NCI-H460 (cell line): ENCODE data around the gene INTU. TPM values are rescaled to one million over a fixed set of nuclear protein-coding genes. Genes with fewer than 3 reads are reported as not detected.
A peak's percentile ranks its signal among the peaks of the same experiment; 100 is the strongest.
"Not testable (repeated sequence)": the region's sequence is repeated elsewhere in the genome, so short reads cannot be mapped to it uniquely, and the experiment has no call there.

Experiments
- DNase-seq: peaks from one replicate; pipeline ENCODE4 v3.0.0-alpha.2; 2016; ENCODE audit warnings: low read depth; ENCODE audit errors: extremely low read depth
- polyA plus RNA-seq: library from polyadenylated mRNA; depleted of rRNA; stranded (reverse); fragments of >200 nt; gene quantifications from 2 replicates; pipeline ENCODE4 v1.2.3, GENCODE V29; 2014; cell fraction: nucleus; rRNA removed
- total RNA-seq: library from RNA; depleted of rRNA; stranded (reverse); fragments of >200 nt; shearing (Covaris generic); gene quantifications from 2 replicates; pipeline ENCODE4 v1.2.3, GENCODE V29; 2014; rRNA removed

INTU gene
- total RNA-seq, result 3.2 and 3.4 TPM in 2 replicates
- polyA plus RNA-seq, result 2.3 and 4.4 TPM in 2 replicates

- DNase-seq, result peak; percentile 89
These were observed at the start of gene INTU for GRCh38 chr4:127632420-127633403. TSS of gene INTU (plus strand) at chr4:127632957. CDS start at chr4:127633035, 78 bp downstream.

DNA sequence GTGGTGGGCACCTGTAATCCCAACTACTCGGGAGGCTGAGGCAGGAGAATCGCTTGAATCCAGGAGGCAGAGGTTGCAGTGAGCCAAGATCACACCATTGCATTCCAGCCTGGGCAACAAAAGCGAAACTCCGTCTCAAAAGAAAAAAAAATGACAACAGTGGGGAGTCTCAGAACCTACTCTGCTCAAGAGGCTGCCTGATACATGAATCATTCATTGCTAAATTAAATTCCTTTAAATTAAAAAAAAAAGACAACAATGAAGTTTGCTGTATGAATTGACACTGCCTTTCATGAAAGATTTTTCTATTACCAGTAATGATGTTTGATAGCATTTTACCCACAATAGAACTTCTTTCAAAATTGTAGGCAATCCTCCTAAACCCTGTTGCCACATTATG, 46.3 kb upstream of the INTU start:
- DNase-seq, result not testable (repeated sequence)

GRCh38 chr4:127586922-127587571, 45.7 kb upstream of the INTU start:
- peak; percentile 37 for DNase-seq

GRCh38 chr4:127589153-127589552, 43.6 kb upstream of the INTU start:
- DNase-seq, result not testable (repeated sequence)

GRCh38 chr4:127598656-127599055, 34.1 kb upstream of the INTU start:
- no peak for DNase-seq

DNA sequence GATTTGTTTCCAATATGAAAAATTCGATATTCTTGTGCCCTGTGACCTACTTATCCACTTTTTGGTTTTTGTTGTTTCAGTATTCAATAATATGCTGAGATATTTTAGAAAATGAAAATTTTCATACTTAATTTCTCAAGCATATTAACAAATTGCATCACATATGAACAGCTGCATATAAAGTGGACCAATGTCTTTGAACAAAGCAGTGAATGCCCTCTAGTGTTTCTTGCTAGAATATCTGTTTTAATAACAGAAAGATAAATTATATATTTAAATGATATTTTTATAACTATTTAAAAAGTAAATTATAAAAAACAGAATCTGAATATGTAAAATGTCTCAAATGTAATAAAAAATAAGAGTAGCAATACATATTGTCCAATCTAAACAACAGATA, 31.7 kb upstream of the INTU start:
- no peak for DNase-seq

- DNase-seq, result peak; percentile 30
These were observed 27.6 kb upstream of the INTU start for GRCh38 chr4:127604949-127605709.

DNA sequence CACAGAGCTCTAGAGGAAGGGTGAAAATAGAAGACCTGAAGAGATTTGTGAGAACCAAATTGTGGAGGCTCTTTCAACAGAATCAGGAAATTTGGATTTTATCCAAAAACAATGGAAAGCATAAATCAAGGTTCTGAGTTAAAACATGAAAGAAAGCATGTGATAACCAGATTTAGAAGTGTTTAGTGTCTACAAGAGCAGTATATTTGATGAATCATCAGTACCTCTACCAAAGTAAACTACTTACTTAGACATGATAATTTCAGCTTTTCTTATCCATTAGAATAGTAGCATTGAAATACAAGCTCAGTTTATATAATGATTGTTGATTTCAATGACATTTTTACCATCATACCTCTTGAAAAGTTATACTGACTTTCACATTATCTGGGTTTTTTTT, 25.9 kb upstream of the INTU start:
- DNase-seq, result no peak

DNA sequence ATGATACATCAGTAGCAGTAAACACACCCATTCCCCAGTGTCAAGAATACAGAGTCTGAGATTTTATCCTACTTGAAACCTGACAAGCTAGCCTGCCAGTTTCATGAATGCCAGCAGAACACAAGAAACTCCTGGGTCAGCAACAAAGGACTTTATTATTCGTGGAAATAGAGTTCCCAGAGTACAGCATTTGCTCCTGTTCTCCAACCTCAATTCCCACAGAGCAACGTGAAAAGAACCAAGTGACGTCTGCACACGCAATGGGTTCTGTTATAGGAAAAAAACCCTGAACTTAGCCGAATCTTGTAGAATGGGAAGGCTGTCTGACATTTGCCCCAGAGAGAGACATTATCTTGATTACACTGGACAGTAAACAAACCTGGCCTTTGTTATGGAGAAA, 23.3 kb upstream of the INTU start:
- no peak for DNase-seq

GRCh38 chr4:127610488-127610887, 22.3 kb upstream of the INTU start:
- no peak for DNase-seq

GRCh38 chr4:127616898-127617297, 15.9 kb upstream of the INTU start:
- no peak for DNase-seq

DNA sequence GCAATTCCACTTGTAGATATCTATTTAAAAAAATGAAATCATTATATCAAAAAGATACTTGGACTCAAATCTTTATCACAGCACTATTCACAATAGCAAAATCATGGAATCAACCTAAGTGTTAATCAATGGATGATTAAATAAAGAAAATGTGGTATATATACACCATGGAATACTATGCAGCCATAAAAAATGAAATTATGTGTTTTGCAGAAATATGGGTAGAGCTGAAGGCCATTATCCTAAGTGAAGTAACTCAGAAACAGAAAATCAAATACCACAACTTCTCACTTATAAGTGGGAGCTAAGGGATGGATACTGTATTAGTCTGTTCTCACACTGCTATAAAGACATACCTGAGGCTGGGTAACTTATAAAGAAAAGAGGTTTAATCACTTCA, 14.3 kb upstream of the INTU start:
- no peak for DNase-seq

DNA sequence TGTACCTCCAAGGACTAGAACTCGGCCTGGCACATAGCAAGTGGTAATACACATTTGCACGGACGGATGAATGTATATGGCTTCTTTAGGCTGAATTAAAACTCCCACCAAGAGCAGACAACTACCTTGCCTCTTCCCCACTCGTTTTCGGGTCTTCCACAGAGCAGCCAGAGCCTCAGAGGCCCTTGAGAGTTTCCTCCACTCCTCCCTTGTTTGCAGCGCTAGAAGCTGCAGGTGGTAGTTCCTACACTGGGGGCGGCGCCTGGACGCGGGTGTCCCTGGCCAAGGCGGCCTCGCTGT, 10.2 kb upstream of the INTU start:
- no peak for DNase-seq

DNA sequence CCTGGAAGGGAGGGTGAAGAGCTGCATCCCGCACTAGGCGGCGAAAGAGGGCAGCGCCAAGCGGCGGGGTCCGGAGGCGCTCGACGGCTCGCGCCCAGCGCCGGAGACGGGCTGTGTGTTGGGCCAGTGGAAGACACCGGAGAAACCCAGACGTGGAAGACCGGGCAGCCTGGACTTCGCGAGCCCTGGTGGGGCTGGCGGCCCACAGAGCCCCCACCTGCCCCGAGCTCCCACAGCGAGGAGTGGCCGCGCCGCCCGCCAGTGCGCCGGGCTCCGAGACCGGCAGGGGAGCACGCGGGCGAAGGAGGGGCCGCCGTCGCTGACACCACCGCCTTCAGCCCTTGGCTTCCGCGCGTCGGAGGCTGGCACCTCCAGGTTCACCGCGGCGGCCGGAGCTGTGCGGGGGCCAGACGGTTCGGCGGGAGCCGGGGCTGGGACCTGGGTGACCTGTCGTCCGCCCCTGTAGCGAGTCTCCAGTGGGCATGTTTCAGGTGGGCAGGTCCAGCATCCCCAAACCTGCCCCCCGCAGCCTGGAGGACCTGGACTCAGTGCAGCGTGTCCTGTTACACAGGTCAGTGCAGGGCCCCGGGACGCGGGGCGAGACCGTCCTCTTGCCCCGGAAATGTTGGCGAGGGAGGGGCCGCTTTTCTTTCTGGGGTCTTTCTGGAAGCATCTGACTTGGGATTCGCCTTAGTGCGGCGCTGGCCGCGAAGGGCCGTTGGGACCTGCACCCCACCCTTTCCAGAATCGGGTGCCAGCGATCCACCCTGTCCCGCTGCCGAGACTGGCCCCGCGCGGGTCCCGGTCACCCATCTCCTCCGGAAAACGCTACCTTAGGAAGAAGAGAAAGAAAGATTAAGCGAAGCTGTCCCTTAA, 9.6 kb upstream of the INTU start:
- peak; percentile 23 for DNase-seq

GRCh38 chr4:127623797-127624083, 9.0 kb upstream of the INTU start:
- DNase-seq, result no peak

DNA sequence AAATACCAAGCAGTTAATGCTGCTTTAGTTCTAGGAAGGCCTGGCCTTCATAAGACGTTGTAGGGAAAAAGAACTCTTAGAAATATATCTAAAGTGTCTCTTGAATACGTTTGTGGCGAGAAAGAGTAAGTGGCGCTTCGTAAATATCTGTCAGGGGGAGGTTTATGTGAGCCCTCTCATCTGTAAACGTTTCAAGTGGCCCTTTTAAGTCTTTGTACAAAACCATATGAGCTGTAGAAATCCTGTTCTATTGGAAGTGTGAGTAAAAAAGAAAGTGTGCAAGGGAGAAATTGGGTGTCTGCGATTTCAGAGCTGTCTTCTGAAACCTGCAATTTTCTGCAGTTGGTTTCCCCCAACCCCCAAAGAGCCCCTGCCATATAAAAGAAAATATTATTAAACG, 8.6 kb upstream of the INTU start:
- DNase-seq, result no peak

DNA sequence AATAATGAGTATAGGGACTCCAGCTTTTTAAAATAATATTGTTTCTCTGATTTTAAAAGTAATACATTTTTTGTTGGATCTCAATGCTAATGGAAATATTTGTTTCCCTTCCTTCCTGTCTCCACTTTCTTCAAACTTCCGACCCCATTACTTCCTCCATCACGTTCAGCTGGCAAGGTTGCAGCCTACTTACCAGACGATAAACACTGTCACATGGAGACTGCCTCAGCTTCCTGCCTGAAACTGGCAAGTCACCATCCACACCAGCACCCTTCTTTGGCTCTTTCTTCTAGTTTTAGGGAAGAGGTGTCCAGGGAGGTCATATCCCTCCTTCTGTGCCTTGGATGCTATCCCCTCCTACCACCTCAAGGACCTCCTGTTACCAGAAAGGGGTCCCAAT, 3.4 kb upstream of the INTU start:
- DNase-seq, result no peak

- no peak for DNase-seq
These were observed 2.6 kb upstream of the INTU start for GRCh38 chr4:127630152-127630551.

- no peak for DNase-seq
These were observed 1.3 kb upstream of the INTU start for GRCh38 chr4:127631420-127631819.

- no peak for DNase-seq
These were observed 1.4 kb downstream of the INTU start for GRCh38 chr4:127634181-127634580.
